ENCODE data around the gene UNC93B1. TPM values are rescaled to one million over a fixed set of nuclear protein-coding genes. Genes with fewer than 3 reads are reported as not detected.

Gene UNC93B1
- total RNA-seq, 2 experiments from 2014 or later, result 12.4 to 13.0 TPM

DNA sequence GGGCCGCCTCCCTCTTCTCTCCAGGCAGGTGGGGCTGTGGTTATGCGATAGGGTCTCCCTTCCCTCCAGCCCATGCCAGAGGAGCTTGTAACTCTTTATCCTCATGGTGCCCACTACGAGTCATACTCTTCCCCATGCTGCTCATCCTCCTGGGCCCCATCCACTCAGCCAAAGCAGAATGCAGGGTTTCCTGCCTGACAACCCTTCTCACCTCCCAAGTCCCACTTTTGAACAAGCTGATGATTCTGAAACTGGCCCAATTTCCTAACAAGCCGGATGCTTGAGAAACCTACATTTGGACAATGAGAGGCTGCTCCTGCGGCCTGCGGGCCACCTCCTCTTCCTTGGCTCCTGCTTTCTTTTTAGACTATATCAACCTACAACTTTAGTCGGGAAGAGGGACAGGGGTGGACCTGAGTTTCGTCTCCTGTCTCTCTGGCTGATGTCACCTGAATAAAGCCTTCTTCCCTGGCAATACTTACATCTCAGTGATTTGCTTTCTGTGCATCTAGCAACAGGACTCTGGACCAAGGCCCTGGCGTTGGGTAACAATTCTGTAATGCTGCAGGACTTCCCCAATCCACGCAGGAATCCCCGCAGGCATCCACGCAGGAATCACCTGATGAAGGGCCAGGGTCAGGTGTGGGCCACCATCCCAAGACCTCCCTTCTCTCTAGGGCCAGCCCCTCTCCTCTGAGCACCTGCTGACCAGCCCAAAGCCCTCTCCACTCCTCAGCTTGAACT is 25.1 kb upstream of the UNC93B1 start:
- peaks cover 8% of the 10 kb centered on the region for H3K36me3 Mint-ChIP-seq (ENCODE audit: low read depth)
- ATAC-seq (no peak), DNase-seq (no peak)
- H3K27me3 Mint-ChIP-seq, result no peaks in the 10 kb centered on the region
- H3K27ac Mint-ChIP-seq, result no peak overlapping the region
- peaks cover 16% of the 10 kb centered on the region for H3K4me1 Mint-ChIP-seq (ENCODE audit: low read depth)
- intact Hi-C loops (cut with micrococcal nuclease), result no loop called here
- H3K4me3 Mint-ChIP-seq, result peak overlapping the region; percentile 90
- H3K9me3 Mint-ChIP-seq, result peaks cover 1% of the 10 kb centered on the region
- POLR2A ChIA-PET, result interaction anchor here (0.9 to 1.2 kb wide), 3 partner anchors 8 to 18 kb away, joined by 3 to 4 read pairs (median 3); no protein-coding TSS in a partner anchor
- CTCF ChIA-PET, result no interaction called here
- TF ChIP-seq, protein P1, sequence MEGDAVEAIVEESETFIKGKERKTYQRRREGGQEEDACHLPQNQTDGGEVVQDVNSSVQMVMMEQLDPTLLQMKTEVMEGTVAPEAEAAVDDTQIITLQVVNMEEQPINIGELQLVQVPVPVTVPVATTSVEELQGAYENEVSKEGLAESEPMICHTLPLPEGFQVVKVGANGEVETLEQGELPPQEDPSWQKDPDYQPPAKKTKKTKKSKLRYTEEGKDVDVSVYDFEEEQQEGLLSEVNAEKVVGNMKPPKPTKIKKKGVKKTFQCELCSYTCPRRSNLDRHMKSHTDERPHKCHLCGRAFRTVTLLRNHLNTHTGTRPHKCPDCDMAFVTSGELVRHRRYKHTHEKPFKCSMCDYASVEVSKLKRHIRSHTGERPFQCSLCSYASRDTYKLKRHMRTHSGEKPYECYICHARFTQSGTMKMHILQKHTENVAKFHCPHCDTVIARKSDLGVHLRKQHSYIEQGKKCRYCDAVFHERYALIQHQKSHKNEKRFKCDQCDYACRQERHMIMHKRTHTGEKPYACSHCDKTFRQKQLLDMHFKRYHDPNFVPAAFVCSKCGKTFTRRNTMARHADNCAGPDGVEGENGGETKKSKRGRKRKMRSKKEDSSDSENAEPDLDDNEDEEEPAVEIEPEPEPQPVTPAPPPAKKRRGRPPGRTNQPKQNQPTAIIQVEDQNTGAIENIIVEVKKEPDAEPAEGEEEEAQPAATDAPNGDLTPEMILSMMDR (IDR thresholded peaks at IDR 0.05), result no peak

DNA sequence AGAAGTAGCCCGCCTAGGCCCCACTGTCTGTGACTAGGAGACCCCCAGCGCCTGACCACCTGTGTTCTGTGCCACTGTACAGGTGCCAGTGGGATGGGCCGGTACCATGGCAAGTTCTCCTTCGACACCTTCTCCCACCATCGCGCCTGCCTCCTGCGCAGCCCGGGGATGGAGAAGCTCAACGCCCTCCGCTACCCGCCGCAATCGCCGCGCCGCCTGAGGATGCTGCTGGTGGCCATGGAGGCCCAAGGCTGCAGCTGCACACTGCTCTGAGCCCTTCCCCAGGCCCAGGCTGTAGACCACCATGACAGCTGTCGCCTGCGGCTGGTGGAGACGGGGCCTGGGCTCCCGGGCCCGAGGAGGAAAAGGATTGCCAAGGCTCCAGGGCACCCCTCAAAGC is 23.8 kb upstream of the UNC93B1 start:
- no peak for ATAC-seq
- TF ChIP-seq, protein P1 (IDR thresholded peaks at IDR 0.05), result no peak
- CTCF ChIA-PET, result no interaction called here

DNA sequence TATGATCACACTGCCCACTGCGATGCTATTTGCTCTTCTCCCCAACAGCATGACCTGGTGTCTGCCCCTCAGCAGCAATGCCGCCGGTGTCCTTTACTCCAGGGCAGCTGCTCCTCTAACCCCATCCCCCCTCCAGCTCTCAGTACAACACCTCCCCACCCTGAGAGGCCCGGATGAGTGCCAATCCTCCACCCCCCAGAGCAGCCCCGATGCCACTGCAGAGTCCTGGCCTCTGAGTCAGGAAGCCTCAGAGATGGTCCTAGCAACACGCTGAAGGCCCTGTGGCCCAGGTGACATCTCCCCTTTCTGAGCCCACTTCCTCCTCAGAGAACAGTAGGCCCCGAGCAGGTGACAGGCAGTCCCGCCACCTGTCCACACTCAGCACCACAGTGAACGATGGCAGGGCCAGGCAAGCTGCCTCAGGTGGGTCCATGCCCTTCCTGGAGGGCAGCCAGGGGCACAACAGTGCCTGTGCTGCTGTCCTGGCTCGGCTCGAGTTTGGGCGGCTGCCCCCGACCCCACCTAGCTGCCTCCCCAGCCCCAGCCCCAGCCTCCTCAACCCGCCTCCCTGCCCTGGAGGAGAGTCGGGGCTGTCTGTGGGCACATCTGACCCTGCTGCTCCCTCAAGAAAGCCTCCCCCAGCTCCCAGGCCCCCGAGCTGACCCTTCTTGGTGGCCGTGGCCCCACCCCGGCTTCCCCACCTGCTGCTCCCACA is 22.7 kb upstream of the UNC93B1 start:
- H3K27me3 Mint-ChIP-seq, result no peaks in the 10 kb centered on the region
- intact Hi-C loops (cut with micrococcal nuclease), result no loop called here
- no peak for ATAC-seq
- H3K4me1 Mint-ChIP-seq (ENCODE audit: low read depth), result peaks cover 13% of the 10 kb centered on the region
- H3K9me3 Mint-ChIP-seq, result peaks cover 2% of the 10 kb centered on the region
- POLR2A ChIA-PET, result interaction anchor here (1.9 kb wide), 1 partner anchor 11 kb away, joined by 6 read pairs; no protein-coding TSS in a partner anchor
- no peak for DNase-seq
- peaks cover 6% of the 10 kb centered on the region for H3K36me3 Mint-ChIP-seq (ENCODE audit: low read depth)
- CTCF ChIA-PET, result interaction anchor here (1.1 kb wide), 1 partner anchor 32 kb away, joined by 3 read pairs; no protein-coding TSS in a partner anchor
- TF ChIP-seq, protein P1 (IDR thresholded peaks at IDR 0.05), result no peak
- H3K27ac Mint-ChIP-seq, result no peak overlapping the region
- H3K4me3 Mint-ChIP-seq, result no peak overlapping the region

More for the DNA sequence above, 23.8 kb upstream of the UNC93B1 start:
- Mint-ChIP-seq H3K27ac (no peak overlapping the region), H3K27me3 (no peaks in the 10 kb centered on the region), H3K9me3 (peaks cover 2% of the 10 kb centered on the region), H3K4me1 (ENCODE audit: low read depth) (peaks cover 16% of the 10 kb centered on the region), H3K36me3 (ENCODE audit: low read depth) (peaks cover 6% of the 10 kb centered on the region), H3K4me3 (no peak overlapping the region)
- no peak for DNase-seq
- intact Hi-C loops (cut with micrococcal nuclease), result no loop called here
- POLR2A ChIA-PET, result interaction anchor here (1.1 to 1.9 kb wide), 3 partner anchors 10 to 19 kb away, joined by 3 to 6 read pairs (median 3); no protein-coding TSS in a partner anchor

DNA sequence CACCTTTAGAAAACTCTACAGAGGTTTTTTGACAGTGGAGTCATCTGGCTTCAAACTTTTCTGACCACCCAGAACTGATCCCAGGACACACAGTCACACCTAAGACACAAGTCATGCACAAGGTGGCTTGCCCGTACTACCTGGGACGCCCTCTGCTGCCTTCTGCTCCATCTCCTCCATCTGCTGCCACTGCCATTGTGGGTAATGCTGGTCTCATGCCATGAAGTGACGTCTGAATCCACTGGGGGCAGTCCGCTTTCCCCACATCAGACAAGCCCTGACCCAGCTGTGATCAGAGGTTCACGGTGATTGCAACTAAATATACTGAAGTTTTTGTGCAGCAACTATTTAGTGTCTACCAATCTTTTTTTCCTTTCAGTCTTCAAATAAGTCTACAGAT is 21.1 kb upstream of the UNC93B1 start:
- ATAC-seq (peak; percentile 45), DNase-seq (peak; percentile 37)
- intact Hi-C loops (cut with micrococcal nuclease), result no loop called here
- TF ChIP-seq, protein P1 (IDR thresholded peaks at IDR 0.05), result no peak
- H3K36me3 Mint-ChIP-seq (ENCODE audit: low read depth), result peaks cover 6% of the 10 kb centered on the region
- H3K9me3 Mint-ChIP-seq, result peaks cover 2% of the 10 kb centered on the region
- H3K27ac Mint-ChIP-seq, result no peak overlapping the region
- peaks cover 12% of the 10 kb centered on the region for H3K4me1 Mint-ChIP-seq (ENCODE audit: low read depth)
- no peaks in the 10 kb centered on the region for H3K27me3 Mint-ChIP-seq
- ChIA-PET POLR2A (no interaction called here), CTCF (no interaction called here)
- H3K4me3 Mint-ChIP-seq, result no peak overlapping the region

DNA sequence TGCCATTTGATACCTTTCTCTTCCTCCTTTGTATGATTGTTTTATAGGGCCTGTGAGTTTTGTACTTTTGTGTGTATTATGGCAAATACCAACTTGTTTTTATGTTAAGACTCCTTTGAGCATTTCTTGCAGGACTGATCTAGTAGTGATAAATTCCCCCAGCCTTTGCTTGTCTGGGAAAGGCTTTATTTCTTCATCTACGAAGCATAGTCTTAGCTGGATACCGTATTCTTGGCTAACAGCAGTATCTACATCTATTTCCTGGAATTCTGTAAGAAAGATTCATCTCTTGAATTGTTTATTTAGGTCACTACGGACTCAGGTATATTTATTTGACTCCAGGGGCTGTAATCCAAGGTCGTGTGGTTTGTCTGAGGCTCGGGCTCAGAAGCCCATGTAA is 20.6 kb upstream of the UNC93B1 start:
- H3K27ac Mint-ChIP-seq, result no peak overlapping the region
- H3K27me3 Mint-ChIP-seq, result no peaks in the 10 kb centered on the region
- ATAC-seq, result no peak
- H3K36me3 Mint-ChIP-seq (ENCODE audit: low read depth), result peaks cover 6% of the 10 kb centered on the region
- intact Hi-C loops (cut with micrococcal nuclease), result no loop called here
- peaks cover 2% of the 10 kb centered on the region for H3K9me3 Mint-ChIP-seq
- peaks cover 10% of the 10 kb centered on the region for H3K4me1 Mint-ChIP-seq (ENCODE audit: low read depth)
- H3K4me3 Mint-ChIP-seq, result no peak overlapping the region
- TF ChIP-seq, protein P1 (IDR thresholded peaks at IDR 0.05), result no peak
- DNase-seq, result no peak
- POLR2A ChIA-PET, result no interaction called here
- CTCF ChIA-PET, result interaction anchor here (1.1 kb wide), 1 partner anchor 20 kb away, joined by 3 read pairs; the partner anchor contains the start of gene UNC93B1
